HG02870 (cell line): ENCODE data around the gene YIPF5.

Experiments
- ATAC-seq: cut with Tn5 transposase; IDR thresholded peaks from one replicate; pipeline ENCODE4 v1.9.1; 2021; ENCODE audit warnings: mild to moderate bottlenecking, moderate library complexity; ENCODE audit not compliant: unreplicated experiment

The YIPF5 gene

DNA sequence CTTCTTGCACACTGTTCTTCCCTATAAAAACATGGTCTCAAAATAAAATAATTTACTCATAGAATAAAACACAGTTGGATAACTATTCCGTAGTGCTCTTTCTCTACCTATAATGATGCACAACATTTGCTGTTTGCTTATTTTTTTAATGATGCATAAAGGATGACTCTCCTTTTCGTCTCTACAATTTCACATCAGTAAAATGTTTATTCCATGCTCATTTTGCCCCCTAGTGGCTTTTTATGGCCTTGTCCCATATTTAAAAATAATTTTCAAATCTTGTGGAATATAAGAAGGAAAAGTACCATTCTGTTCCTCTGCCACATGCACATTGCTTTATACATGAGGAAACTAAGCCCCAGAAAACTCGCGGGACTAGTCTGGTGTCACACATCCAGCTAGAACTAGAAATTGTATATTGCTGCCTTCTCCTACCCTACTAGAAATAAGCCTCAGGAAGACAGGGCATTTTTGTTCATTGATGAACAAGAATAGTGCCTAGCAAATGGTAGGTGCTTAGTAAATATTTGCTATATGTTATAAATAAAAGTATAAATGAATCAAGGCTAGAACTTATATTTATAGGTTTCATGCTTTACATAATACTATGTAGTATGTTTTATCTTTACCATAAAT lies 12.9 kb upstream of the YIPF5 start:
- no peak for ATAC-seq

DNA sequence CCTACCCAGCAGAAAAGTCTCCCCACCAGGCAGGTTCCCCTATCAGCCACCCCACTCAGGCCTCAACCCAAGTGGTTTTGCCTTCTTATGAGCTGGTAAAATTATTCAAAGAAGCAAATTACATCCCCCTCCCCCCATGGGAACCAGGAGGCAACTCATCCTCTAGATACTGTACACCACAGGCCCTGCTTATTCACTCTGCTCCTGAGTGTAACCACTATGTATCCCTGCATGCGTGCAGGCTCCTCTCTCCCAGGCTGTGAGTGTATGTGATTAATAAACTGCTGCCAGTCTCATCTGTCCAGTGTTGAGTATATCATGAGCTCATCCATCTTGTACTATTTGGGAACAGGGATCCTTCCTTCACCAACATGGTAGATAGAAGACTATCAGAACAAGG lies 8.8 kb upstream of the YIPF5 start:
- no peak for ATAC-seq

DNA sequence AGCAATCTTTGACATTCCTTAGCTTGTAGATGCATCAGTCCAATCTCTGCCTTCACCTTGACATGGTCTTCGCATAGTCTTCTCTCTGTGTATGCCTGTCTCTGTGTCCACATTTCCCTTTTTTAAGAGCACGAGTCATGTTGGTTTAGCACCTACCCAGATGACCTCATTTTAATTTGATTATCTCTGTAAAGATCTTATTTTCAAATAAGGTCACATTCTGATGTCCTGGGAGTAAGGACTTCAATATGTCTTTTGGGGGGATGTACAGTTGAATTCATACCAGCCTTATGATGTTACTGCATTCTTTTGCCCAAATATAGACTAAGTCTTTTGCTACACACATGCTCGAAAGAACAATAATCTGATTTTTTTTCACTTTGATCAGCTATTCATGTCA lies 7.1 kb upstream of the YIPF5 start:
- no peak for ATAC-seq

DNA sequence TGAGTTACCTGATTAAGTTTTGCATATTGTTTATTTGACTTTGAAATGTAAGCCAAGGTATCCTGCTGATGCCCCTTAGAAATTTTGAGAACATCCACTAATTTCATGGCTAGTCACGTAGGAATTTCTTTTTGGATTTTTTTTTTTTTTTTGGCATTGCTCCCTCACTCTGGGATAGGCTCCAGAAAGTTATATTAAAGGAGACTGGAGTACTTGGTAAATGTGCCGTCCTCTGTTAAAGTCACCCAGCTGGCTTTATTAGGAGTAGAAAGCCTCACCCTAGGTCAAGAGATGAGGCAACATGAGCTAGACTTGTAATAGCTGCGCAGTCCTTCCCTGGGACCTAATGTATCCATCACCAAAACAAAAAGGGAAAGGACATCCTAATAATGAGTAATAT lies 3.3 kb upstream of the YIPF5 start:
- no peak for ATAC-seq

DNA sequence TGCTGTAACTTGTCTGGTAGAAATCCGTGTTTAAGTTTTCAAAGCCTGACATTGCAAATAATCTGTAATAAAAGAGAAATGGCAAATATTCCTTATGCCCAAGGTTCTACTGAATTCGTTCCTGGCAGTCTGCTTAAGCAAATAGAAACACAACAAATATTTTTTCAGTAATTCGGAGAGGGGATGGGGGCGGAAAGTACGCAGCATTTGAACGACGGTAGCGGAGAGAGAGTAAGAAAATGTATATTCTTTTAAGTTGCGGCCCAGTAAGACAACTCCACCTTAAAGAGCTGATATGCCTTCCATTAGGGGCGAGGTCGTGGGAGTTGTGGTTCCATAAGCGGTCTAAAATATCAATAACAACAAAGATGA lies 569 bp downstream of the YIPF5 start:
- no peak for ATAC-seq

DNA sequence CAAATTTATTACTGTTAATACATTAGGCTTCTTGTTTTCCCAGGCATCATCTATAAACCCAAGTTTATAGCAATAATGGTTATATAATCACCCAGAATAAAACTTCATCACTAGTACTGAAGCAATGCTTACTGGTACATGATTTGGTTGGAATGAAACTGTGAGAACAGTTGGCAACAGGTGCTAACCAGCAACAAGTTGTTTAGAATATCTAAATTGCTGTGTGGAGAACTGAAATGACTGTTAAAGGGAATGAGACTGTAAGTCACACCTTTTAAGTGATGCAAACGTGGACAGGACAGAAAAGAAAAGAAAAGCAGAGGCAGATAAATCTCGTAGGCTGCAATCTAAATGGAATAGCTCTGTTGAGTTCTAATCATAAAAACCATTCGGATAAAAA lies 2.5 kb downstream of the YIPF5 start:
- no peak for ATAC-seq

DNA sequence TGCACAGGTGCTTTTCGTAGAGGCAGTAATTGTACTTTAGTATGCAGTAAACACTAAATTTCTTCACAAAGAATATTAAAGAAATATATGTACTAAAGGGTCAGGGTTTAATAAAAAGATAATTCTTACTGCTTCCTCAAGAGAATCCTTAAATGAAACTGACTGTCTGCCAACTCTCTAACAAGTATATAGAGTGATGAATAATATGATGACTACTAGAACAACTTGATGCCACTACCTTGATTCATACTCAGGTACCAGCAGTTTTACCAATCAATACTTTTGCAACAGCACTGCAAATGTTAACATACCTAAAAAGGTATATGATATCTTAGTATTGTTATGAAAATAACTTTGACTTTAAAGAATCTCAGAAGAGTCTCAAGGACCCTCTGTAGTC lies 3.8 kb downstream of the YIPF5 start:
- ATAC-seq: no peak

DNA sequence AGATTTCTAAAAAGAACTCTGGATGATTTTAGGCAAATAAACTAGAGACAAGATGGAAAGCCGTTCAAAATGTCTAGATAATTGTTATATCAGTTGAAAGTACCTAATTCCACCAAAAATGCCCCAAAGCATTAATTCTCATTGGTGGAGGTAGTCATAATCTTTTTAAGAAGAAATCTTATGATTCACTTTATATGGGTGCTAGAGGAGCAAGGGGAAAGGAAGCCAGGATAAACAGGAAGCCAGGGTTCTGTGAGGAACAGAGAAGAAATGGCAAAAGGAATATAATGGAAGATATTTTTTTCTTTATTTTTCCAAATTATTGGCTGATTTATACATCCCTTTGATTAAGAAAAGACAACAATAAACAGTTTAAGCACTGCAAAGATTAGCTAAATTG lies 7.8 kb downstream of the YIPF5 start:
- ATAC-seq: no peak

DNA sequence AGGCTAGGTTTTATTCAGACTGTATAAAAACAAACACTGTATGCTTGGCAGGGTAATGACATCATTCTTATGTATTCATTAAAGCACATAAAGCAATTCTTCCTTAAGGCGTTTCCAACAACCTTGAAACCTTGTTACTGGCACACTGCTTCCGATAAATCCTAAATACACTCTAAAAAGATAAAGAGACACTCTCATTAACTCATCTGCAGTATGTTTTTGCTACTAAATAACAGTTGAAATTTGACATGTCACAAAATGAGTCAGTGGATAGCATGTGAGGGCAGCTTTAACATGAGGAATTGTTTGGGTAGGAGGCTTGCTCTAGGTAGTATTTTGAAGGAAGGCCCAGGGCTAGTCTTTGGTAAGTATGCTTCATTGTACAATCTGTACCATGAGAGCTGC lies 13.7 kb downstream of the YIPF5 start:
- ATAC-seq: no peak

DNA sequence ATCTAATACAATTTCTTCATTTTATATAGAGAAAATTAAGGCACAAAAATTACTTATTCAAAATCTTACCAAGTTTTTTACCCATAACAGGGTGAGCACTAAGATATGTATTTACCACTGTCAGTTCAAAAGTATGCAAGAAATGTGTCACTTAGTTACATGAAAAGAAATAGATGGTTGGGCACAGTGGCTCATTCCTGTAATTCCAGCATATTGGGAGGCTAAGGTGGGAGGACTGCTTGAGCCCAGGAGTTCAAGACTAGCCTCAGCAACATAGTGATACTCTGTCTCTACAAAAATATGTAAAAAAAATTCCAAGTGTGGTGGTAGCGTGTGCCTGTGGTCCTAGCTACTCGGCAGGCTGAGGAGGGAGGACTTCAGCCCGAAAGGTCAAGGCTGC lies 19.4 kb downstream of the YIPF5 start:
- ATAC-seq: no peak

DNA sequence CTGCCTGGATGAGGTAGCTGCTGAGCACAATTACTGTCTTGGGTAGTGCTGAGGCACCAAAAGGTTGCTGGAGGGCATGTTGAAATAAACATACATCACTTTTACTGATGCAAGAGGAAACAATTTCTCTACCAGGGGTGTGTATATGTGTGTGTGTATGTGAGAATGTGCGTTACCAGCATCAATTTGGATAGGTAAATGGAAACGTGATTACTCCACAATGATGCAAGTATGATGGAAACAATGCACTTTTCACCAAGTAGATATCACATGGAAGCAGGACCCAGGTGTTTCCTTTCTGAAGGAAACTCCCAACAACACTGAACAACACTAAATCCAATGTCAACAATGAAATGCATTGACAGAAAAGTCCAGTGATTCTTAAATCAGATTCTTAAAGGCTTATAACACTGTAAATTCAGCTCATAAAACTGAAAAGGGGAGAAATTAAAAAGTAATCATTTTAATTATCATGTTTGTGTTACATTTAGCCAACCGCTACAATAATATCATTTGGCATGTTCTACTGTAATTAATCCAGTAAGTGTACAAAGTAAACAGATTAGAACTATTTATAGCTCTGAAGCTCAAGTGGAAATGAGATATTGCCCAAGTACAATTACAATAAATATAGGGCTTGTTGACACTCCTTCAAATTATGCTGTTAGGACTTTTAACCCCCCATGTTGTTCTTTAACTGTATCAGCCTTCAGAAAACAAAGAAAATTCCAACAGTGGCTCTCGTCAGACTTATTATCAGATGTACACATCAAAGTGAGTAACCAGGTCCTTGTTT lies 25.3 kb downstream of the YIPF5 start:
- ATAC-seq: no peak

DNA sequence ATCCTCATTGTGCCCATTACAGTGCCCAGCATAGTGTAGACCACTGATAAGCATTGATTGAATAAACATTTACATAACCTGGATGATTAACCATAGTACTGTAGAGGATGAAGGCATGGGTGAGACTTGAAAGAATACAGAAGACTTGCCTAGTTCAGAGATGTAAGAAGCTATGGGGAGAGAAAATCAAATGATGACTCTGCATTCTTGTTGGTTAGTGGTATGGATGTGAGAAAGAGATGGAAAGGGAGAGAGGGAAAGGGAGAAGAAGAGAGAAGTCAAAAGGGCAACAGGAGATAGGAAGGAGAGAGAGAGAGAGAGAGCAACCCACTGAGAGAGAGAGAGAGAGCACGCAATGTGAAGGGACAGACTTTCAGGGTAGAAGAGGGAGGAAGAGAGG lies 26.8 kb downstream of the YIPF5 start:
- no peak for ATAC-seq

DNA sequence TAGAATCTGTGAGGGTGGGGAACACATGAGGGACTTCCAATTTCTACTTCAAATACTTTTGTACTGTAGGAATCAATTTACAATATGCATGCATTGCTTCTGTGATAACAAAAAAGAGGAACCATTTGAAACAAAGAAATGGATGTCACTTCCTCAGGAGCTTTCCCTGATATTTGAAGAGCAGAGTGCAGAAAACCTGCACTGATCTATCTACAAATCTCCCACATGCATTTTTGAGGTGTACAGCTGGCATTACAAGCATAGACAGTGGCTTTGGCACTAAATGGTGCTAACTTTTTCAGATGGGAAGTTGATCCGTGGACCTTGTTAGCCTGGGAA lies 27.7 kb downstream of the YIPF5 start:
- ATAC-seq: no peak

DNA sequence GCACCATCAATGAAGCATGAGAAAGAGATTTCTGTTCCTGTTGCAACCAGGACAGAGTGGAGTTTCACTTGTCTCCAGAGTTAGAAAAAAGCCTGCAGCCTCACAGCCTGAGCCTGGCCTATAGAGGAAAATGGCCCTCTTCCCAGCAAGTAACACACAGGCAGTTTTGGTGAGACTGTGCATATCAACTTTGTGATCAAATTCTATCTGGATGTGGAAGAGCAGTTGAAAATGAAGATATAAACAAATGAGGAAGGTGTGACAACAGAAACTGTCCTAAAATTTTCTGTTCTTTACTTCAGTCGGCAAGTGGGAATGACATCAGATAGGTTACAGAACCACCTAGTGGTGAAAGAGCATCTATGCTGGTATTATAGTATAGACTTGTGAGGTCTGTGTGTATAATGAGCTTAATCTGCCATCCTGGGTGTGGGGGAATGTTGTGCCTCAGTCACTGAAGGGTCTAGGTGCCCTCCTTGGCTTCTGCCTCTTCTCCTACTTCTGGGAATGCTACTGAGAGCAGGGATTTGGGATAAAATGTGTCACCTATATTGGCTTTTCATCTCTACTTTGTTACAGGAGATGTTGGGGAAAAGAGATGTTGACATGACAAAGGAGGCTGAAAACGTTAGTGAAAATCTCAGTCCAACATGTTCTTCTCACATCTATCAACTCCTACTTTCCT lies 28.2 kb downstream of the YIPF5 start:
- ATAC-seq: peak; percentile 95

DNA sequence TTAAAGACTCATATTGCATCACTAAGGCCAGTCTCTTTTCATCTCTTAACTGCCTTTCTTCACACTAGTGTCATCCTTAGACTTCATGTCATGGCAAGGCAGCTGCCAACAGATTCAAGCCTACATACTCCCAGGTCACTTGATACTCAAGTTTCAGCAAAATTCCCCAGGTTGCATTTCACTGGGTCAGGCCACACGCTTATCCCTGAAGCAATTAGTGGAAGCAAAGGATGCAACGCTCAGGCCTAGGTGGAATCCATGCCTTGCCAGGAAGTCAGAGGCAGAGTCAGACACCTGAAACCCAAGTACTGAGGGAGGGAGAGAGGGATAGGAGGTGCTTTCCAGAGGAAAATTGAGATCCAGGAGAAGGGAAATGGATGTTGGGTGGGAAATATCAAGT lies 28.9 kb downstream of the YIPF5 start:
- no peak for ATAC-seq

DNA sequence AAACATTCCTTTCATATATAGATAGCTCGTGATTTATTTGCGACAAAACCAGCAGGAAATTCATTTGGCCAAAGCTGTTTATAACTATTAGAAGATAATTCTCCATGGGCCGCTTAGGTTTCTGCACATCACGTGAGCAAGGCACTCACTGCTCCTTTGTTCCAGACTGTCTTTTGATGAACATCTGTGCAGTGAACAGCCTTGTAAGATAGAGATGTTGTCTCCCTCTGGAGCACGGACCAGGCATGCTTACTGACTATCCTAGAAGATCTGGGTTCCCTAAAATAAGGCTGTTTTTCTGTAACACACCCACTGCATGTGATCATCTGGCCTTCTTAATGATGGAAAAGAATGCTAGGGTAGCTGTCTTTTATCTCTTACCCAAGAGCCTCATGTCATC lies 30.9 kb downstream of the YIPF5 start:
- no peak for ATAC-seq

DNA sequence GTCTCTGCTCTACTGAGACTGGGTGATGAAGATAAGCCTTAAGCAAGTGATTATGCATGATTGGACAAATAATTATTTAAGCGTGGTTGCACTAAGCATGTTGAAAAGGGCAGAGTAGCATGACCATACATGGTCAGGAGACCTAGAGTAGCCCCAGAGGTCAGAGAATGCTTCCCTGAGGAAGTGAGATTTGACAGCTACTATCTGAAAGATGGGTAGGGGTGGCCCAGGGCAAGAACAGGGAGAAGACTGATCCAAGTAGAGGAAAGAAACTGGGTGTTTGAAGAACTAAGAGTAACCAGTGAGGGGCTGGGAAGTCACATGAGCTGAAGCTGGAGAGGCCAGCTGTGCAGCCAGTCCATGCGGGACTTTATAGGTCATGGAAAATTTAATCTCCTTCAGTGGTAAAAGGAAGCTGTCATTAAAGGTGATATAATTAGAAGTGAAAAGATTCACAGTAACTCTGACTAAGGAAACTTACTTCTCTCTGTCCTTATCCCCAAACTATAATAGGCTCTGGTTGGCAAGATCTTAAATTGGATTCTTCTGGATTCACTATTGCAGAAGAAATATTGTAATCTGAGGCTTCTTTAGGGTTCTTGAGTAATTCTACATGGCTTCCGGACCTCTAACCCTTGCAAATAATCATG lies 35.2 kb downstream of the YIPF5 start:
- no peak for ATAC-seq

DNA sequence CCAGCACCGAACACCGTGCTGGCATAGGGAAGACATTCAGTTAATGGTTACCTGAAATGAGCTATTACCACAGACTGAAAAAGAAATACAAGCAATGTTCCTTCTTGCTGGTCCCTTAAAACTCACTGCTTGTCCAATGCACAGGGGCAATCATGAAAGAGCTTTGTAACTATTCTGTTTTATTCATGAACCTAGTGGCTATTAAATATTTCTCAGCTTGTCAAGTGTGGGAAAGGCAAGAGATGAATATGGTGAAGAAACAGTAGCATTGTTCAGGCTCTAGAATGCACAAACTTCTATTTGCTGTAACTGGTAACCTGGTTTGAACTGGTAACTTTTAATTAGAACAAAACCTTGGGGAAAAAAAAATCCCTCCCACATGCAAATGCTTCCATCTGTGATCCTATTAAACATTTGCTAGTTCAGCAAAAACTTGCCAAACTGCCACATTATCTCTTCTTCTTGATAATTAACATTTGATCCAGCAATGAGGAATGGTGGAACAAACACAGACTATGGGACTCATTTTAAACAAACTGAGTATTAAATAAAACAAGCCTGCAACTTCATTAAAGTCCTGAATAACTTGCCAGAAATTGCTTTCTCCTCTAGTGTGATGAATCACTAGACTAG lies 36.1 kb downstream of the YIPF5 start:
- ATAC-seq: no peak

DNA sequence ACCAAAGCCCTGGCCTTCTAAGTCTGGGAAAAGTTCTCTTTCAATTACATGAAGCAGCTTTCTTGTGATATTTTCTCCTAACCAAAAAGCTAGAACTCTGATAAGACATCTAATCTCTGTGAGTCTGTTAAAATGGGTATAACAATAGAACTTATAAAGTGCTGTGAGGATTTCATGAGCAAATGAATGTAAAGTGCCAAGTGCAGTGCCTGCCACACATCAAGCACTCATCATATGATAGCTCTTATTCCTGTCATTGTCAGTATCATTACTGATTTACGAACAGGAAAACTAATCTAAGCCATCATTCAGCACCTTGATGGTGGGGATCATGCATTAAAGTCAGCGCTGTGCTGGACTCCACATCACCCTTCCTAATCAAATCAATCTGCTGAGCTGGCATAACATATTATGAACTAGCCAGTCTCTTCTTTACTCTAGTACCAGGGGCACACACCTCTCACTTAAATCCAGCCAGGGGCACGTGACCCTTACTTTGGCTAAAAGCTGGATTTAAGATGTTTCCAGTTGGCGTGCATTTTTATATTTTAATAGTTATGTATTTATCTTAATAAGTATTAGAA lies 37.3 kb downstream of the YIPF5 start:
- no peak for ATAC-seq

DNA sequence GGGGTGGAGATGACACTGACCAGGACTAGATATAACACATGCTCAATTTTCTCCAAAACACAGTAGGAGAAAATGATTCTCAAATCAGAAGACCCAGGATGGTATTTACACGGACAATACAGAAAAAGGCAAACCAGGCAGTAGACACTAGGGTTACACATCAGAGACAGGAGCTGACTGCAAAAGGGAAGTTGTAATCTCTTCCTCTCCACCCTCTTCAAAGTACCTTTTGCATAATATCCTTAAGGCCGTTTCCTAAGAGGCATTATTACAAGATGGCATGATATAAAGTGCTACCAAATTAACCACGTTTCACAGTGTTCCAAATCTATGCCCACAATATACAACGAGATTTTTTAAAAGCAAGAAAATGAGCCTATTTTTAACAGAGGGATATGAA lies 39.2 kb downstream of the YIPF5 start:
- no peak for ATAC-seq

DNA sequence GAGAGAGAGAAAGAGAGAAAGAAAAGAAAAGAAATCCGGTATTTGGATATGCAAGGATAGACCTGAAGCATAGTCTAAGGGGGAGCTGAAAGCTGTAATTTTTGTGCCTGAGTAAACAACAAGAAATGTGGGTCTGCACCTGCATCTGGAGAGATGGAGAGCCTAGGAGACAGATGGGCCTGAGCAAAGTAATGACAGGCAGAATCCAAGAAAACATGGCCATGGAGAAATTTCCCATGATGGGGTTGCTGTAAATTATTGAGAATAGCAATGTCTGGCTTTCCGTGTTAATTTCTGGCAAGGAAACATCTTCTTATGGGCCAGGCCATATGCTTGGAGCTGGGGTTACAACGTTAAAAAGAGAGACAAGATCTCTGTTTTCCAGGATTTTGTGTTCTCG lies 40.2 kb downstream of the YIPF5 start:
- ATAC-seq: no peak
